ENCODE results near the gene SESN3. TPM values are rescaled to one million over a fixed set of nuclear protein-coding genes. Genes with fewer than 3 reads are reported as not detected.
"Not testable (repeated sequence)": the region's sequence is repeated elsewhere in the genome, so short reads cannot be mapped to it uniquely, and the experiment has no call there.

Gene SESN3, protein sequence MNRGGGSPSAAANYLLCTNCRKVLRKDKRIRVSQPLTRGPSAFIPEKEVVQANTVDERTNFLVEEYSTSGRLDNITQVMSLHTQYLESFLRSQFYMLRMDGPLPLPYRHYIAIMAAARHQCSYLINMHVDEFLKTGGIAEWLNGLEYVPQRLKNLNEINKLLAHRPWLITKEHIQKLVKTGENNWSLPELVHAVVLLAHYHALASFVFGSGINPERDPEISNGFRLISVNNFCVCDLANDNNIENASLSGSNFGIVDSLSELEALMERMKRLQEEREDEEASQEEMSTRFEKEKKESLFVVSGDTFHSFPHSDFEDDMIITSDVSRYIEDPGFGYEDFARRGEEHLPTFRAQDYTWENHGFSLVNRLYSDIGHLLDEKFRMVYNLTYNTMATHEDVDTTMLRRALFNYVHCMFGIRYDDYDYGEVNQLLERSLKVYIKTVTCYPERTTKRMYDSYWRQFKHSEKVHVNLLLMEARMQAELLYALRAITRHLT
- total RNA-seq, result 4.7 TPM in 2 replicates

DNA sequence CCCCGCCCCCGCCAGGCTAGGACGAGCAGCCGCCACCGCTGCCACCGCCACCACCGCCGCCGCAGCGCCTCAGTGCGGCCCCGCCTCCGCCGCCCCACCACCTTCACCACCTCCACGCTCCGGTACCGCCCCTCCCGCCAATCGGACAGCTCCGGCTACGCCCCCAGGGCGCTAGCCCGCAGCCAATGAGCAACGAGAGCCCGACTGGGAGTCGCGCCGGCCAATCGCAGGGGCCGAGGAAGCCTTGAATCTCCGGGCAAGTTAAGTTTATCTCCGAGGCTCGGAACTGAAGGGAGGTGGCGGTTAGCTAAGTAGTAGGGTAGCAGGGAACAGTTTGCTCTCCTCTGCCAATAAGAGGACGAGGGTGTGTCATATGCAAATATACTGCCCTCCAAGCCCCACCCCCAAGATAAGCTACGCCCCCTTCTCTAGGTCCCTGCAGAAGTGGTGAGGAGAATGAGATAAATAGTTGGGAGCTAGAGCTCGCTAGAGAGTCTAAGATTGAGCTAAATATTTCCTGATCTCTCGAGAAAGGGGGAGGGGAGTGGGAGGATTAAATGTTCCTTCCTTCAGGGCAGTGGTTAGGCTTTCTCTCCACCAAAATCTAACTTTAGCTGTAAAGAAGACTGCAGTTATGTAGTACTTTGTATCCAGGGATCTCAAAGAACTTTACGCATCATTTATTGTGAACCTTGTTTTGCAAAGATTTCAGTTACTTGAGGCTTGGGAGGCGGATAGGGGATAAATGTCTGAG is at the start of gene SESN3:
Gene SESN3 (minus strand): TSS at position 76 of the 754 bp plus-strand sequence. CDS start 342 bp downstream, outside the sequence.
- peak within 1 kb of the TSS; percentile 91 for H3K4me3 ChIP-seq (ENCODE audit: low read depth, low read length)
- TF ChIP-seq, protein P1, sequence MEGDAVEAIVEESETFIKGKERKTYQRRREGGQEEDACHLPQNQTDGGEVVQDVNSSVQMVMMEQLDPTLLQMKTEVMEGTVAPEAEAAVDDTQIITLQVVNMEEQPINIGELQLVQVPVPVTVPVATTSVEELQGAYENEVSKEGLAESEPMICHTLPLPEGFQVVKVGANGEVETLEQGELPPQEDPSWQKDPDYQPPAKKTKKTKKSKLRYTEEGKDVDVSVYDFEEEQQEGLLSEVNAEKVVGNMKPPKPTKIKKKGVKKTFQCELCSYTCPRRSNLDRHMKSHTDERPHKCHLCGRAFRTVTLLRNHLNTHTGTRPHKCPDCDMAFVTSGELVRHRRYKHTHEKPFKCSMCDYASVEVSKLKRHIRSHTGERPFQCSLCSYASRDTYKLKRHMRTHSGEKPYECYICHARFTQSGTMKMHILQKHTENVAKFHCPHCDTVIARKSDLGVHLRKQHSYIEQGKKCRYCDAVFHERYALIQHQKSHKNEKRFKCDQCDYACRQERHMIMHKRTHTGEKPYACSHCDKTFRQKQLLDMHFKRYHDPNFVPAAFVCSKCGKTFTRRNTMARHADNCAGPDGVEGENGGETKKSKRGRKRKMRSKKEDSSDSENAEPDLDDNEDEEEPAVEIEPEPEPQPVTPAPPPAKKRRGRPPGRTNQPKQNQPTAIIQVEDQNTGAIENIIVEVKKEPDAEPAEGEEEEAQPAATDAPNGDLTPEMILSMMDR (IDR thresholded peaks at IDR 0.05; ENCODE audit: insufficient read depth, low read length, poor library complexity, severe bottlenecking), result no peak
- no peaks in the 10 kb centered on the region for H3K27me3 ChIP-seq (ENCODE audit: control insufficient read depth, insufficient read depth, low read length)
- H3K36me3 ChIP-seq (ENCODE audit: control insufficient read depth, insufficient read depth, low read length), result no peaks in the 10 kb centered on the region
- DNase-seq (ENCODE audit: low read depth), result peak; percentile 99

DNA sequence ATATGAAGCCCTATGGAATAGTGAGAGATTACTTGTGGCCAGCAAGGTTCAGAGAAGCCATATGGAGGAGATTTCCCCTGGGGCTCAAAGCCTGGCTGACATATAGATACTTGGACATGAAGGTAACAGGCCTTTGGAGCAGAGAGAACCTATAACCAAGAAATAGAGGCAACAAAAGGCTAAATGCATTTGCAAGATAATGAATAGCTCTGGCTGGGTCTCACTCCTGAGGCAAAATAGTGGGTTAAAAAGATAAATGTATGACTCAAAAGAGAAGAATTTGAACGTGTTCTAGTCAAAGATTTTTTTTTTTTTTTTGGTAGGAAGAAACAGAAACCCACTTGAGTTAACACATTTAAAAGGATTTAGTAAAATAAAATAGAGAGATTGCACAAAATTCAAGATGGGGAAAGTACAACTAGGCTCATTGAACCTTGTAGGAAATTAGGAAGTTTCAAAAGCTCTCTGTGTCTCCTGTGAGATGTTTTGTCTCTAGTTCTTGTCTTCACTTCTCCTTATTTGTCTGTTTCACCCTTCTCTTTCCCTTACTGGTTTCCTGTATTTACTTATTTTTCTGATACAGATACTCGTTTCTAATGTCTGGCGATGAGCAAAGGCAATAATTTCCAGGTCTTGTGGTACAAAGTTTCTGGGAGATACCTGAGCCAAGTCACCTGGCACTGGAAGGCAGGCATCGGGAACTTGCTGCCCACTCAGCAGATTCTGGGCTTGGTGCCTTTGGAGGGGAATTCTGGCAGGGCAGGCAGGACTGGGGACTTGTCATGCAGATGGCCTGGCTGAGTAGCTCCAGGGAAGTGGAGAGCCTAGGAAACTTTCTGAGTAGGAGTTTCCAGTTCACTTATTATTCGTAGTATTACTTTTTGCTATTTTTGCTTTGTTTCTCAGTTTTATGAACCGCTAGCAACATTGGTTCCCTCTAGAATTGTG is 49.2 kb upstream of the SESN3 start:
- H3K36me3 ChIP-seq (ENCODE audit: control insufficient read depth, insufficient read depth, low read length), result no peaks in the 10 kb centered on the region
- TF ChIP-seq, protein P1 (IDR thresholded peaks at IDR 0.05; ENCODE audit: insufficient read depth, low read length, poor library complexity, severe bottlenecking), result no peak
- H3K4me3 ChIP-seq (ENCODE audit: low read depth, low read length), result no peak overlapping the region
- no peak for DNase-seq (ENCODE audit: low read depth)
- H3K27me3 ChIP-seq (ENCODE audit: control insufficient read depth, insufficient read depth, low read length), result no peaks in the 10 kb centered on the region

DNA sequence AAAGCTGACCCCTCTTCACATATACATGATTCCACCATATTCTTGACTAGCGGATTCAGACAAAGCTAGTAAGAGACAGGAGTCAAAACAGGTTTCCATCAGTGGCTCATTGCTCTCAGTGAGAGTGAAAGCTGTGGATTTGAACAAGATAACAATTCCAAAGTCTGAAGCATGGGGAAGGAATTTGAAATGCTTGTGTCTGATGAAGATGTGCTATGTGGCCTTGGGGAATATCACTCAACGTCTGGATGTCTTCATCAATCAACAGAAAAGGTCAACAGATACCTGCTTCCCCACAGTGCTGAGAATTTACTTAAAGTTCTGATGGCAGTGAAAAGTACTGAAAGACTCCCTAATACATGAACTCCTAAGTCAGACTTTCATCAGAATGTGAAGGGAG is 46.9 kb upstream of the SESN3 start:
- no peak for DNase-seq (ENCODE audit: low read depth)

DNA sequence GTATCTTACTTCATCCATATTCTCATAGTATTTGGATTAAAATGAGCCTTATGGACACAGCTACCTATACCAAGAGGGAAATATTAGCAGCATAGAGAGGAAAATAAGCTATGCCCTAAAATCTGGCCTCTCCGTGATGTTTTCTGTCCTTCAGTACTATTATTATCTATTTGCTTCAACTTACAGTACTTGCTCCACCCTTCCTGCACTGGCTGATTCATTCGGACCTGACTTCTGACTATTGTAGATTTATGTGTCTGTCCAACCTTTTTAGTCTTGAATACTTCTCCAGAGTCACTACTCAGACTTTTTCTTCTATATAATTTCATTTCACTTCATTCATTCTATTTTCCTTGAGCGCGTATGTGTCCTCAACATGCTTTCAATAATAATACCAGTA is 45.1 kb upstream of the SESN3 start:
- Histone ChIP-seq H3K36me3 (ENCODE audit: control insufficient read depth, insufficient read depth, low read length) (no peaks in the 10 kb centered on the region), H3K4me3 (ENCODE audit: low read depth, low read length) (no peak overlapping the region), H3K27me3 (ENCODE audit: control insufficient read depth, insufficient read depth, low read length) (no peaks in the 10 kb centered on the region)
- TF ChIP-seq, protein P1 (IDR thresholded peaks at IDR 0.05; ENCODE audit: insufficient read depth, low read length, poor library complexity, severe bottlenecking), result no peak
- no peak for DNase-seq (ENCODE audit: low read depth)

More for the DNA sequence above, 46.9 kb upstream of the SESN3 start:
- Histone ChIP-seq H3K27me3 (ENCODE audit: control insufficient read depth, insufficient read depth, low read length) (no peaks in the 10 kb centered on the region), H3K36me3 (ENCODE audit: control insufficient read depth, insufficient read depth, low read length) (no peaks in the 10 kb centered on the region), H3K4me3 (ENCODE audit: low read depth, low read length) (no peak overlapping the region)
- TF ChIP-seq, protein P1 (IDR thresholded peaks at IDR 0.05; ENCODE audit: insufficient read depth, low read length, poor library complexity, severe bottlenecking), result no peak

DNA sequence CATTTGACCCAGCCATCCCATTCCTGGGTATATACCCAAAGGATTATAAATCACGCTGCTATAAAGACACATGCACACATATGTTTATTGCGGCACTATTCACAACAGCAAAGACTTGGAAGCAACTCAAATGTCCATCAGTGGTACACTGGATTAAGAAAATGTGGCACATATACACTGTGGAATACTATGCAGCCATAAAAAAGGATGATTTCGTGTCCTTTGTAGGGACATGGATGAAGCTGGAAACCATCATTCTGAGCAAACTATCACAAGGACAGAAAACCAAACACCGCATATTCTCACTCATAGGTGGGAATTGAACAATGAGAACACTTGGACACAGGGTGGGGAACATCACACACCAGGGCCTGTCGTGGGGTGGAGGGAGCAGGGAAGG is 42.6 kb upstream of the SESN3 start:
- H3K4me3 ChIP-seq (ENCODE audit: low read depth, low read length); H3K27me3 ChIP-seq (ENCODE audit: control insufficient read depth, insufficient read depth, low read length): not testable (repeated sequence)

More for the DNA sequence above, 42.6 kb upstream of the SESN3 start:
- not testable (repeated sequence) for DNase-seq (ENCODE audit: low read depth); H3K36me3 ChIP-seq (ENCODE audit: control insufficient read depth, insufficient read depth, low read length)
